Hepatocyte (in vitro differentiated cells): ENCODE results near the gene SLC66A2. TPM values are rescaled to one million over a fixed set of nuclear protein-coding genes. Genes with fewer than 3 reads are reported as not detected.

ENCODE experiments used
- DNase-seq: peaks from one replicate; pipeline ENCODE4 v3.0.0-alpha.2; 2016; ENCODE audit warnings: low spot score
- H2AFZ ChIP-seq: fragments of 200-600 bp; sonication (generic); 2 replicates; pipeline ENCODE4 v1.6.0; 2016; ENCODE audit warnings: antibody characterized with exemption, mild to moderate bottlenecking
- H3K27ac ChIP-seq: fragments of 200-600 bp; sonication (generic); 2 replicates; pipeline ENCODE4 v1.5.1; 2016; ENCODE audit warnings: mild to moderate bottlenecking
- H3K27me3 ChIP-seq: fragments of 200-600 bp; sonication (generic); 2 replicates; pipeline ENCODE4 v1.6.1; 2016
- H3K36me3 ChIP-seq: fragments of 200-600 bp; sonication (generic); replicated peaks from 2 replicates; pipeline ENCODE4 v1.5.1; 2016; ENCODE audit warnings: low read depth; ENCODE audit not compliant: insufficient read depth
- H3K4me1 ChIP-seq: fragments of 200-600 bp; sonication (generic); 2 replicates; pipeline ENCODE4 v1.5.1; 2016; ENCODE audit warnings: mild to moderate bottlenecking, moderate library complexity; ENCODE audit not compliant: insufficient read depth
- H3K4me2 ChIP-seq: fragments of 200-600 bp; sonication (generic); 2 replicates; pipeline ENCODE4 v1.6.0; 2016
- H3K4me3 ChIP-seq: fragments of 200-600 bp; sonication (generic); 2 replicates; pipeline ENCODE4 v1.5.1; 2016; ENCODE audit warnings: mild to moderate bottlenecking
- H3K79me2 ChIP-seq: fragments of 200-600 bp; sonication (generic); 2 replicates; pipeline ENCODE4 v1.6.0; 2017; ENCODE audit warnings: mild to moderate bottlenecking
- H3K9me2 ChIP-seq: fragments of 200-600 bp; sonication (generic); replicated peaks from 2 replicates; pipeline ENCODE4 v1.6.0; 2017; ENCODE audit warnings: mild to moderate bottlenecking; ENCODE audit not compliant: insufficient read depth
- H3K9me3 ChIP-seq: fragments of 200-600 bp; sonication (generic); 2 replicates; pipeline ENCODE4 v1.5.1; 2016; ENCODE audit warnings: low read depth, mild to moderate bottlenecking
- H4K20me1 ChIP-seq: fragments of 200-600 bp; sonication (generic); 2 replicates; pipeline ENCODE4 v1.6.0; 2016; ENCODE audit warnings: mild to moderate bottlenecking; ENCODE audit not compliant: insufficient read depth, poor library complexity, severe bottlenecking
- EZH2 ChIP-seq: fragments of 200-600 bp; sonication (generic); IDR thresholded peaks from 2 replicates; pipeline ENCODE4 v1.6.1; 2016; ENCODE audit warnings: antibody characterized with exemption, mild to moderate bottlenecking, borderline replicate concordance
- EZH2phosphoT487 ChIP-seq: fragments of 200-600 bp; sonication (generic); IDR thresholded peaks from one replicate; pipeline ENCODE4 v1.6.1; 2018; ENCODE audit warnings: antibody characterized with exemption, mild to moderate bottlenecking, low read depth, moderate library complexity; ENCODE audit not compliant: unreplicated experiment, severe bottlenecking
- WGBS: methylation state at CpG from one replicate; pipeline ENCODE4 v1.1.6; 2016; ENCODE audit warnings: low lambda C conversion rate; ENCODE audit errors: missing lambda C conversion rate; 5-methylcytosine and 5-hydroxymethylcytosine counted together
- polyA plus RNA-seq: library from polyadenylated mRNA; unstranded; fragments of >200 nt; fragmentation: Nextera tagmentation; extraction: Ambion mirVana; gene quantifications from 2 replicates; pipeline ENCODE4 v1.2.1, GENCODE V29; 2016
- total RNA-seq: library from RNA; depleted of rRNA; stranded (reverse); fragments of >200 nt; gene quantifications from 2 replicates; pipeline ENCODE4 v1.2.3, GENCODE V29; 2014
- TF ChIP-seq, protein P1 (sequence below): fragments of 200-600 bp; sonication (generic); IDR thresholded peaks from 2 replicates; pipeline ENCODE4 v1.5.1; 2016; ENCODE audit warnings: antibody characterized with exemption, mild to moderate bottlenecking; ENCODE audit not compliant: poor library complexity

The SLC66A2 gene
- total and polyA plus RNA-seq, 2 experiments from 2014 or later: 31.1 to 36.5 TPM

DNA sequence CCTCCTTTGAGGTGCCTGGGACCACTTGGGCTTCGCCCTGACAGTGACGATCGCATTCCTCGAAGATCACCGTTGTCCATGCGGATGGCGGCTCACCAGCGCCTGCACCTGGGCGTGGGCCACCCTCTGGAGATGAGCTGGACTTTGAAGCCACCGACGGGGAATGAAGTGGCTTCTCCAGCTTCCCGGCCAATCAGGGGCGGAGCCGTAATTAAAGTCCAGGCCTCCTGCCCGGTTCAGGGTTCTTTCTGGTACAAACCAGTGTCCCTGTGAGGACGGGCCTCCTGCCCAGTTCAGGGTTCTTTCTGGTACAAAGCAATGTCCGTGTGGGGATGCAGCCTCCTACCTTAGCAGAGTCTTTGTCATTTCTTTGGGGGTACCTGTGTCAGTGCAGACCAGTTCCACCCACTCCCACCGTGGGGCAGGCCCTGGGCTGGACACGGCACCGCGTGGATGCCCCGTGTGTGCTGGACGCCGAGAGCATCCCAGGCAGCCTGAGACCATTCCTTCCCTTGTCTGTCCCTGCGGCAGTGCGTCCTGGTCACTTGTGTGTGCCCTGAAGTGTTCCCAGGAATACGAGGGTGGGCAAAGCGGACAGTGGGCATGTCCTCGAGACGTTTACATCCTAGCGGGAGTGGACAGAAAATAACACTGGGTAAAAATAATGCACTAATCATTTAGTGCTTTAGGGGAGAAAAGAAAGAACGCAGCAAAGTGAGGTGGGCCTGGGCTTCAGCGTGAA is 98.7 kb downstream of the SLC66A2 start:
- H3K27ac ChIP-seq: no peak overlapping the region
- DNase-seq: no peak
- 89% methylated on average over 33 of the region's 33 CpGs for WGBS
- no peaks in the 10 kb centered on the region for H3K36me3 ChIP-seq
- H3K27me3 ChIP-seq: no peaks in the 10 kb centered on the region
- H3K9me3 ChIP-seq: no peaks in the 10 kb centered on the region
- H3K79me2 ChIP-seq: no peaks in the 10 kb centered on the region
- H3K4me2 ChIP-seq: no peak overlapping the region
- H3K9me2 ChIP-seq: no peaks in the 10 kb centered on the region
- TF ChIP-seq EZH2 (no peak), EZH2phosphoT487 (no peak)
- TF ChIP-seq, protein P1, sequence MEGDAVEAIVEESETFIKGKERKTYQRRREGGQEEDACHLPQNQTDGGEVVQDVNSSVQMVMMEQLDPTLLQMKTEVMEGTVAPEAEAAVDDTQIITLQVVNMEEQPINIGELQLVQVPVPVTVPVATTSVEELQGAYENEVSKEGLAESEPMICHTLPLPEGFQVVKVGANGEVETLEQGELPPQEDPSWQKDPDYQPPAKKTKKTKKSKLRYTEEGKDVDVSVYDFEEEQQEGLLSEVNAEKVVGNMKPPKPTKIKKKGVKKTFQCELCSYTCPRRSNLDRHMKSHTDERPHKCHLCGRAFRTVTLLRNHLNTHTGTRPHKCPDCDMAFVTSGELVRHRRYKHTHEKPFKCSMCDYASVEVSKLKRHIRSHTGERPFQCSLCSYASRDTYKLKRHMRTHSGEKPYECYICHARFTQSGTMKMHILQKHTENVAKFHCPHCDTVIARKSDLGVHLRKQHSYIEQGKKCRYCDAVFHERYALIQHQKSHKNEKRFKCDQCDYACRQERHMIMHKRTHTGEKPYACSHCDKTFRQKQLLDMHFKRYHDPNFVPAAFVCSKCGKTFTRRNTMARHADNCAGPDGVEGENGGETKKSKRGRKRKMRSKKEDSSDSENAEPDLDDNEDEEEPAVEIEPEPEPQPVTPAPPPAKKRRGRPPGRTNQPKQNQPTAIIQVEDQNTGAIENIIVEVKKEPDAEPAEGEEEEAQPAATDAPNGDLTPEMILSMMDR: no peak
- H3K4me1 ChIP-seq: peaks cover 6% of the 10 kb centered on the region
- no peaks in the 10 kb centered on the region for H4K20me1 ChIP-seq
- H2AFZ ChIP-seq: no peak overlapping the region
- H3K4me3 ChIP-seq: no peak overlapping the region

Other genes starting within 250 kb of the SLC66A2 start
- gene KCNG2, start 153.7 kb downstream of the SLC66A2 start, total RNA-seq: not detected in 2 replicates
- 0.81 TPM in 1 of 2 replicates, not detected in the other for gene KCNG2, start 153.7 kb downstream of the SLC66A2 start, polyA plus RNA-seq
- gene HSBP1L1, start 13.0 kb upstream of the SLC66A2 start, total RNA-seq: 55.2 and 58.7 TPM in 2 replicates
- 81.9 and 82.0 TPM in 2 replicates for gene HSBP1L1, start 13.0 kb upstream of the SLC66A2 start, polyA plus RNA-seq
- gene TXNL4A, start 36.9 kb upstream of the SLC66A2 start, total RNA-seq: 54.2 and 71.9 TPM in 2 replicates
- 227 and 254 TPM in 2 replicates for gene TXNL4A, start 36.9 kb upstream of the SLC66A2 start, polyA plus RNA-seq
- gene RBFA, start 82.8 kb upstream of the SLC66A2 start, total RNA-seq: 20.7 and 29.4 TPM in 2 replicates
- gene RBFA, start 82.8 kb upstream of the SLC66A2 start, polyA plus RNA-seq: 21.2 and 21.4 TPM in 2 replicates
- 17.7 and 19.8 TPM in 2 replicates for gene ADNP2, start 157.6 kb upstream of the SLC66A2 start, total RNA-seq
- gene ADNP2, start 157.6 kb upstream of the SLC66A2 start, polyA plus RNA-seq: 5.3 and 7.6 TPM in 2 replicates